Neural progenitor cell (in vitro differentiated cells): ENCODE measurements around the gene PPT2.

Experiments
- CTCF ChIP-seq: fragments of 200-600 bp; sonication (generic); IDR thresholded peaks from 2 replicates; pipeline ENCODE4 v1.5.1; 2017; ENCODE audit warnings: antibody characterized with exemption, mild to moderate bottlenecking
- EZH2phosphoT487 ChIP-seq: fragments of 200-600 bp; sonication (generic); IDR thresholded peaks from 2 replicates; pipeline ENCODE4 v1.6.1; 2017; ENCODE audit warnings: antibody characterized with exemption

- no peak for TF ChIP-seq CTCF
- no peak for TF ChIP-seq EZH2phosphoT487
These were observed 47.0 kb downstream of the PPT2 start for GRCh38 chr6:32200711-32201475.
